DND-41 (cell line): Measurements from ENCODE around the gene FAM20C.

Source experiments
- EZH2 ChIP-seq: IDR thresholded peaks from 3 replicates; pipeline ENCODE4 v1.6.1; 2012; ENCODE audit warnings: borderline replicate concordance, low read depth, mild to moderate bottlenecking, moderate library complexity, low read length, inconsistent platforms; ENCODE audit not compliant: severe bottlenecking
- TF ChIP-seq, protein P1 (sequence below): IDR thresholded peaks from 2 replicates; pipeline ENCODE4 v1.5.1; 2012; ENCODE audit warnings: borderline replicate concordance, low read length, moderate library complexity, mild to moderate bottlenecking; ENCODE audit not compliant: poor library complexity, severe bottlenecking; ENCODE audit errors: extremely low read depth

DNA sequence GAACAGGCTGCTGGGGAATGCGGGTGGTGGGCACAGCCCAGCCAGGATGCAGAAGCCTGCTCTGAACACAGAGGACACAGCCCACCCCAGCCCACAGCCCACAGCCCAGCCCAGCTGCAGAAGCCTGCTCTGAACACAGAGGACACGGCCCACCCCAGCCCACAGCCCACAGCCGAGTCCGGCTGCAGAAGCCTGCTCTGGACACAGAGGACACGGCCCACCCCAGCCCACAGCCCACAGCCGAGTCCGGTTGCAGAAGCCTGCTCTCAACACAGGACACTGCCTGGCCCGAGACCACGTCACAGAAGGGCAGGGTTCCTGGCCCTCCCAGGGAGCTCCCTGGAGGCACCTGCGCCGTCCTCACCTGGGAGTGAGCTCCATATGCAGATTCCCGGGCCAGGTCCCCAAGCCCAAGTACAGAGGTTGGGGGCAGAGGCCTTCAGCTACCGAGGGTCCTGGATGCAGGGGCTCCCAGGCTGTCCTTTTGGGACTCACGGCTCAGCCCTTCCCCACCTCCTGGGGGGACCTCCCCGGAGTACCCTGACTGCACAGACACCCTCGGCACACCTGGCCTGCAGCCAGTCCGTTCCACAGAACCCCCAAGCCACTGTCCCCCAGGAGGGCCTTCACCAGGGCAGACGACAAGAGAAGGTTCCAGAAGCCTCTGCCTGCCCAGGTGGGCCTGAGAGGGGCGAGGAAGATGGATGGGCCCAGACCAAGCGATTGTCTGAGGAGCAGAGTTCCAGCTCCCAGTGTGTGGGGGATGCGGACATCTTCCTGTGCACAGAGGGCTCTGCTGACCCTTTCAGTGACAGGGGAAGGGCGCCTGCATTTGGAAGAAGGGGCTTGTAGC, 73.9 kb downstream of the FAM20C start:
- TF ChIP-seq, protein P1, sequence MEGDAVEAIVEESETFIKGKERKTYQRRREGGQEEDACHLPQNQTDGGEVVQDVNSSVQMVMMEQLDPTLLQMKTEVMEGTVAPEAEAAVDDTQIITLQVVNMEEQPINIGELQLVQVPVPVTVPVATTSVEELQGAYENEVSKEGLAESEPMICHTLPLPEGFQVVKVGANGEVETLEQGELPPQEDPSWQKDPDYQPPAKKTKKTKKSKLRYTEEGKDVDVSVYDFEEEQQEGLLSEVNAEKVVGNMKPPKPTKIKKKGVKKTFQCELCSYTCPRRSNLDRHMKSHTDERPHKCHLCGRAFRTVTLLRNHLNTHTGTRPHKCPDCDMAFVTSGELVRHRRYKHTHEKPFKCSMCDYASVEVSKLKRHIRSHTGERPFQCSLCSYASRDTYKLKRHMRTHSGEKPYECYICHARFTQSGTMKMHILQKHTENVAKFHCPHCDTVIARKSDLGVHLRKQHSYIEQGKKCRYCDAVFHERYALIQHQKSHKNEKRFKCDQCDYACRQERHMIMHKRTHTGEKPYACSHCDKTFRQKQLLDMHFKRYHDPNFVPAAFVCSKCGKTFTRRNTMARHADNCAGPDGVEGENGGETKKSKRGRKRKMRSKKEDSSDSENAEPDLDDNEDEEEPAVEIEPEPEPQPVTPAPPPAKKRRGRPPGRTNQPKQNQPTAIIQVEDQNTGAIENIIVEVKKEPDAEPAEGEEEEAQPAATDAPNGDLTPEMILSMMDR, result no peak
- no peak for TF ChIP-seq EZH2
